HepG2 (cell line): ENCODE results near the gene MRNIP. TPM values are rescaled to one million over a fixed set of nuclear protein-coding genes. Genes with fewer than 3 reads are reported as not detected.

Source experiments
- ATAC-seq: fragments of 200-7000 bp; cut with Tn5 transposase; 3 replicates; pipeline ENCODE4 v1.9.1; 2020; ENCODE audit warnings: mild to moderate bottlenecking, moderate library complexity
- BruUV-seq: library from RNA; stranded (reverse); fragments of 400-500 nt; replicated peaks from 2 replicates; lab custom pipeline; 2021; lab: Mats Ljungman, UMichigan
- CTCF ChIA-PET: fragments of 300-600 bp; formaldehyde crosslinking; extraction: SDS; loops from one replicate; lab custom pipeline; 2021; ENCODE audit warnings: low total read pairs, inconsistent platforms, low intra/inter-chr PET ratio; lab: Yijun Ruan, JAX
- POLR2A ChIA-PET: fragments of 350-600 bp; sonication (Branson Sonifier 250); formaldehyde crosslinking; loops from one replicate; lab custom pipeline; 2020; ENCODE audit warnings: antibody characterized with exemption, inconsistent platforms; lab: Yijun Ruan, JAX
- DNase-seq: peaks from one replicate; pipeline ENCODE4 v3.0.0-alpha.2; 2015; ENCODE audit warnings: low spot score
- FAIRE-seq: peaks from 3 replicates; lab custom pipeline; 2011; peaks lifted over from hg19 to GRCh38; lab: Jason Lieb, UNC
- H2AFZ ChIP-seq: one replicate; pipeline ENCODE4 v1.6.1; 2011; ENCODE audit warnings: low read length, inconsistent platforms
- H3K27ac ChIP-seq: fragments of 300-600 bp; 3 replicates; pipeline ENCODE4 v1.8.0; 2011; ENCODE audit warnings: mixed run types, mild to moderate bottlenecking, mixed read lengths, low read length, inconsistent platforms; ENCODE audit not compliant: insufficient read depth; ENCODE audit errors: extremely low read length
- H3K27me3 ChIP-seq, 2 experiments: fragments of 200-600 bp in 1 of 2; 2 replicates in 1 of 2; 3 replicates in 1 of 2; pipeline versions ENCODE4 v1.6.0 to v1.8.0; 2011; ENCODE audit warnings: low read length in 2 of 2, mild to moderate bottlenecking in 2 of 2, moderate library complexity in 2 of 2, inconsistent platforms in 1 of 2; ENCODE audit not compliant: insufficient read depth in 2 of 2, control insufficient read depth in 1 of 2
- H3K36me3 ChIP-seq, 2 experiments: fragments of 200-600 bp in 1 of 2; replicated peaks in 1 of 2; 2 replicates in 1 of 2; 3 replicates in 1 of 2; pipeline versions ENCODE4 v1.5.1 to v1.8.0; 2011; ENCODE audit warnings: low read length in 2 of 2, inconsistent platforms in 1 of 2; ENCODE audit not compliant: insufficient read depth in 2 of 2, control insufficient read depth in 1 of 2
- H3K4me1 ChIP-seq: 2 replicates; pipeline ENCODE4 v1.5.1; 2012; ENCODE audit warnings: low read length, inconsistent platforms; ENCODE audit not compliant: insufficient read depth
- H3K4me2 ChIP-seq: 2 replicates; pipeline ENCODE4 v1.6.0; 2011; ENCODE audit warnings: low read depth, low read length, inconsistent platforms
- H3K4me3 ChIP-seq, 3 experiments: fragments of 200-600 bp in 1 of 3; sonication (generic), shearing (Covaris generic) in 1 of 3; replicated peaks in 1 of 3; 2 replicates each; pipeline ENCODE4 v1.5.1; 2011 to 2016; ENCODE audit warnings: low read length in 3 of 3, inconsistent platforms in 2 of 3, low read depth in 2 of 3, mild to moderate bottlenecking in 2 of 3, control low read depth in 1 of 3, mixed read lengths in 1 of 3; ENCODE audit not compliant: insufficient read depth in 1 of 3
- H3K79me2 ChIP-seq: one replicate; pipeline ENCODE4 v1.6.1; 2011; ENCODE audit warnings: low read length, inconsistent platforms; ENCODE audit not compliant: insufficient read depth
- H3K9ac ChIP-seq: 2 replicates; pipeline ENCODE4 v1.6.0; 2011; ENCODE audit warnings: mild to moderate bottlenecking, low read depth, low read length, inconsistent platforms; ENCODE audit not compliant: insufficient read depth
- H3K9me3 ChIP-seq: 2 replicates; pipeline ENCODE4 v1.5.1; 2012; ENCODE audit warnings: mild to moderate bottlenecking, low read length
- H4K20me1 ChIP-seq: 2 replicates; pipeline ENCODE4 v1.6.0; 2011; ENCODE audit warnings: inconsistent platforms, mild to moderate bottlenecking, low read length, moderate library complexity; ENCODE audit not compliant: insufficient read depth
- AGO2 ChIP-seq: fragments of 200-400 bp; formaldehyde crosslinking; optimal IDR thresholded peaks from 2 replicates; pipeline ENCODE3; 2017; ENCODE audit warnings: mild to moderate bottlenecking, low read depth, low read length, moderate library complexity
- CTCF ChIP-seq: sonication (generic); formaldehyde crosslinking; IDR thresholded peaks from 2 replicates; pipeline ENCODE4 v1.5.0; 2020; ENCODE audit warnings: mild to moderate bottlenecking, missing genetic modification reagents, moderate library complexity
- GABPA ChIP-seq, 2 experiments: IDR thresholded peaks; 2 replicates each; pipeline ENCODE4 v1.6.1; 2011 to 2016; ENCODE audit warnings: low read depth in 2 of 2, low read length in 1 of 2, missing biosample characterization in 1 of 2, missing genetic modification characterization in 1 of 2
- MYC ChIP-seq: sonication (generic); formaldehyde crosslinking; IDR thresholded peaks from 2 replicates; pipeline ENCODE4 v1.9.0; 2021; ENCODE audit warnings: missing genetic modification reagents, borderline replicate concordance
- SMC3 ChIP-seq: IDR thresholded peaks from 2 replicates; pipeline ENCODE4 v1.6.1; 2011; ENCODE audit warnings: low read length, improper control_type of control experiment
- STAG1 ChIP-seq: sonication (generic); formaldehyde crosslinking; IDR thresholded peaks from 2 replicates; pipeline ENCODE4 v1.4.0; 2020; ENCODE audit warnings: missing genetic modification reagents
- U2AF2 ChIP-seq: fragments of 200-400 bp; formaldehyde crosslinking; IDR thresholded peaks from 2 replicates; pipeline ENCODE4 v1.6.1; 2017; ENCODE audit warnings: low read depth, mild to moderate bottlenecking, low read length
- ZNF160 ChIP-seq: sonication (generic); formaldehyde crosslinking; IDR thresholded peaks from 2 replicates; pipeline ENCODE4 v1.8.0; 2022; ENCODE audit warnings: mild to moderate bottlenecking, inconsistent platforms, missing genetic modification reagents
- ZNF256 ChIP-seq: sonication (generic); formaldehyde crosslinking; conservative IDR thresholded peaks from 2 replicates; pipeline ENCODE4 v1.4.0; 2020; ENCODE audit warnings: missing genetic modification reagents
- WGBS: methylation state at CpG from one replicate; pipeline ENCODE4 v1.1.6; 2017; ENCODE audit warnings: low lambda C conversion rate; 5-methylcytosine and 5-hydroxymethylcytosine counted together
- in situ Hi-C: cut with HindIII; loops from 2 replicates; pipeline ENCODE4 v1.10.0; 2017; ENCODE audit warnings: low pct_unique_long_range_greater_than_20kb; ENCODE audit not compliant: extremely low pct_ligation_motif_present
- intact Hi-C: fragments of 100-400 bp; cut with micrococcal nuclease; formaldehyde crosslinking; loops from one replicate; pipeline ENCODE4 v1.10.0; 2022; ENCODE audit not compliant: unreplicated experiment
- polyA plus RNA-seq, 8 experiments: library from polyadenylated mRNA; depleted of rRNA in 3 of 8; stranded (reverse) in 7 of 8; unstranded in 1 of 8; fragments of >200 nt; fragmentation: Illumina TruSeq in 4 of 8; extraction: Trizol in 4 of 8; gene quantifications; 2 replicates each; pipeline versions ENCODE4 v1.2.1 to v1.2.3, GENCODE V29; 2011 to 2016; ENCODE audit warnings: low read depth in 4 of 8, missing spikeins in 1 of 8, mixed read lengths in 1 of 8; ENCODE audit not compliant: insufficient read depth in 1 of 8
- total RNA-seq, 5 experiments: library from RNA; depleted of rRNA; stranded (reverse); fragments of >200 nt; fragmentation: Illumina TruSeq; extraction: Trizol; gene quantifications; 2 replicates each; pipeline ENCODE4 v1.2.3, GENCODE V29; 2016; ENCODE audit warnings: low read depth in 1 of 5
- TF ChIP-seq, protein P1 (sequence below): sonication (generic); formaldehyde crosslinking; IDR thresholded peaks from 2 replicates; pipeline ENCODE4 v1.4.0; 2020; ENCODE audit warnings: missing genetic modification reagents

Gene MRNIP
- total and polyA plus RNA-seq, 2 of the 13 experiments (the other 11 are each of a cell fraction or from before 2014, with no cell fraction given): 15.5 to 34.1 TPM

DNA sequence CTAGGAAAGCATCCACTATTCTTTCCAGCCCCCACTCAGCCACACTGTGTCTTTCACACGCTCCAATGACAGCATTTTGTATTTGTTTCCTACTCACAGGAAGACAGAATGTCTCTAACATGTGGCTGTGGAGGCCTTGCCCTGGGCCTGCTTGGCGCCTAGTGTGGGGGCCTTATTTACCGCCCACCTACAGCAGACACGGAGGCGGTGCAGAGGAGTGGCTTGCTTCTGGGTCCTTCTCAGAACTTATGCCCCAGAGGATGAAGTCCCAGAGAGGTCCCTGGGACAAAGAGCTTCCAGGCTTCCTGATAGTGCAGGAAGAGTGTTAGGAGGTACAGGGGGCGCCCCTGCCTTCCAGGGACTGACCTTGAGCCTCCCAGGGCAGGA lies 8.5 kb upstream of the MRNIP start:
- no peaks in the 10 kb centered on the region for H4K20me1 ChIP-seq
- no peak overlapping the region for H3K4me3 ChIP-seq
- H3K4me2 ChIP-seq: no peak overlapping the region
- CTCF ChIA-PET: no interaction called here
- H2AFZ ChIP-seq: no peak overlapping the region
- H3K4me1 ChIP-seq: no peaks in the 10 kb centered on the region
- H3K79me2 ChIP-seq: no peaks in the 10 kb centered on the region
- no peak overlapping the region for H3K27ac ChIP-seq
- H3K9ac ChIP-seq: no peak overlapping the region
- no peaks in the 10 kb centered on the region for H3K27me3 ChIP-seq
- intact Hi-C loops: loop anchor here (5.0 kb wide), 1 partner anchor 1275 kb away; no protein-coding TSS in a partner anchor
- no peak for TF ChIP-seq ZNF256 (CRISPR knock-in tag)
- TF ChIP-seq, protein P1, sequence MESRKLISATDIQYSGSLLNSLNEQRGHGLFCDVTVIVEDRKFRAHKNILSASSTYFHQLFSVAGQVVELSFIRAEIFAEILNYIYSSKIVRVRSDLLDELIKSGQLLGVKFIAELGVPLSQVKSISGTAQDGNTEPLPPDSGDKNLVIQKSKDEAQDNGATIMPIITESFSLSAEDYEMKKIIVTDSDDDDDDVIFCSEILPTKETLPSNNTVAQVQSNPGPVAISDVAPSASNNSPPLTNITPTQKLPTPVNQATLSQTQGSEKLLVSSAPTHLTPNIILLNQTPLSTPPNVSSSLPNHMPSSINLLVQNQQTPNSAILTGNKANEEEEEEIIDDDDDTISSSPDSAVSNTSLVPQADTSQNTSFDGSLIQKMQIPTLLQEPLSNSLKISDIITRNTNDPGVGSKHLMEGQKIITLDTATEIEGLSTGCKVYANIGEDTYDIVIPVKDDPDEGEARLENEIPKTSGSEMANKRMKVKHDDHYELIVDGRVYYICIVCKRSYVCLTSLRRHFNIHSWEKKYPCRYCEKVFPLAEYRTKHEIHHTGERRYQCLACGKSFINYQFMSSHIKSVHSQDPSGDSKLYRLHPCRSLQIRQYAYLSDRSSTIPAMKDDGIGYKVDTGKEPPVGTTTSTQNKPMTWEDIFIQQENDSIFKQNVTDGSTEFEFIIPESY (CRISPR knock-in tag): 0 out of 2 replicates have a peak, but pooled peaks have one; percentile 17
- TF ChIP-seq, all 625 proteins: peak for 1
- ATAC-seq: no peak
- no peaks in the 10 kb centered on the region for H3K9me3 ChIP-seq
- FAIRE-seq: no peak
- peaks cover 22 to 42% of the 10 kb centered on the region in 2 experiments; a peak in 4 of 5 replicates for H3K36me3 ChIP-seq
- in situ Hi-C loops: no loop called here
- 97% methylated on average over 6 of the region's 6 CpGs for WGBS
- POLR2A ChIA-PET: no interaction called here
- no TSS peak for BruUV-seq
- no peak for DNase-seq

DNA sequence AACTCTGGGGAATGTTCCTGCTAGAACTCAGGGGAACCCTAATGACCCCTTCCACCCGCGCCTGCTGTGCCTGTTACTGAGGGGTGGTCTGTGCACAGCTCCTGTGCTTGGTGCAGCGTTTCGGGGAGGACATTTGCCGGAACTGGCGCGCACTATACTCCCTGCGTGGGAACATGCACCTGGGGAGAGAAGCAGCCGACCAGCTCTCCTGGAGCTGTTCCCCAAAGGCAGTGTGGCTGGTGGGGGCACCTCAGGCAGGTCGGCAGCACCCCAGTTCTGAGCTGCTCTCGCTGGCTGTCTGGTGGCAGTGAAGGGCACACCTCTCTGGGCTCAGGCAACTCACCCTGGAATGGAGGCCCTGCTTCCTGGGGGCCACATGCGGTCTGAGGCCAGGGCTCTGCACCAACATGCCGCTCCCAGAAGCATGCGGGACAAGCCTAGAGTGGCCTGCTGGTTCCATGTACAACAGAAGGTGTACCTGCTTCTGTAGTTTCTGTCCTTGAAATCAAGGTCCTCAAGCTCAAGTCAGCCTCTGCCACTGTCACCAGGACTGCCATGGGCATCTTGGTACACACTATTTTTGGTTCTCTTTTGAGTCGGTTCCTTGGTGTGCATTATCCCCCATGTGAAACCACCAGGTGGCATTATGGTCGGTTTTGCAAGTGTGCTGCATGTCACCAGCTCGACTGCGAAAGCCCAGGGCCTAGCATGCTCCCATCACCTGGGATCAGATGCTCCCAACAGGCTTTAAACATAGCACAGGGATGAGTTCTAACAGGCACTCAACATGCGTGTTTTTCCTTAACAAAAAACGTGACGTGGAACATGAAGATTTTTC lies 7.8 kb upstream of the MRNIP start:
- H3K79me2 ChIP-seq: no peaks in the 10 kb centered on the region
- no peak overlapping the region for H3K27ac ChIP-seq
- TF ChIP-seq STAG1 (CRISPR knock-in tag) (0 out of 2 replicates have a peak, but pooled peaks have one; percentile 15), AGO2 (peak; percentile 72), U2AF2 (no peak), SMC3 (peak; percentile 21; the same call in 1 of the 2 replicates), ZNF160 (no peak), GABPA (IDR thresholded peaks at IDR 0.05; ENCODE audit: low read depth, low read length) (no peak), GABPA (CRISPR knock-in tag; IDR thresholded peaks at IDR 0.05; ENCODE audit: low read depth) (no peak), MYC (CRISPR knock-in tag) (peak; percentile 20; the same call in 1 of the 2 replicates), CTCF (peak; percentile 43)
- WGBS: 95% methylated on average over 13 of the region's 21 CpGs
- intact Hi-C loops (loop anchor here (5.0 kb wide), 1 partner anchor 1276 kb away; no protein-coding TSS in a partner anchor), in situ Hi-C loops (no loop called here)
- DNase-seq (no peak), ATAC-seq (0 out of 3 replicates have a peak, but pooled peaks have one; percentile 10), FAIRE-seq (no peak)
- ChIA-PET CTCF (no interaction called here), POLR2A (interaction anchor here (1.7 kb wide), 1 partner anchor 14 kb away, joined by 4 read pairs; no protein-coding TSS in a partner anchor)
- no peaks in the 10 kb centered on the region for H3K4me1 ChIP-seq
- H3K27me3 ChIP-seq: no peaks in the 10 kb centered on the region
- no TSS peak for BruUV-seq
- H3K9me3 ChIP-seq: no peaks in the 10 kb centered on the region
- H3K36me3 ChIP-seq: peaks cover 22 to 42% of the 10 kb centered on the region in 2 experiments; a peak in 4 of 5 replicates
- H2AFZ ChIP-seq: no peak overlapping the region
- no peaks in the 10 kb centered on the region for H4K20me1 ChIP-seq
- no peak overlapping the region for H3K4me2 ChIP-seq
- H3K9ac ChIP-seq: no peak overlapping the region
- H3K4me3 ChIP-seq: no peak overlapping the region
